MM.1S (cell line): Measurements from ENCODE around the gene DCANP1.

Experiments used
- CTCF ChIP-seq: fragments of 300-600 bp; sonication (generic); IDR thresholded peaks from 2 replicates; pipeline ENCODE4 v1.5.1; 2016; ENCODE audit warnings: antibody characterized with exemption, low read length, mixed read lengths
- EZH2 ChIP-seq: fragments of 300-600 bp; sonication (generic); optimal IDR thresholded peaks from 2 replicates; pipeline ENCODE3; 2017; ENCODE audit warnings: low read depth, mild to moderate bottlenecking, antibody characterized with exemption, low read length, mixed read lengths

- TF ChIP-seq EZH2: no peak
- TF ChIP-seq CTCF: no peak
Observed at GRCh38 chr5:135446615-135447014, 533 bp downstream of the DCANP1 start.
